PC-3 (cell line): ENCODE results near the gene ZC2HC1B.

Source experiments
- EZH2 ChIP-seq: fragments of 300-600 bp; sonication (generic); IDR thresholded peaks from one replicate; pipeline ENCODE4 v1.6.1; 2017; ENCODE audit warnings: antibody characterized with exemption, mild to moderate bottlenecking, low read length; ENCODE audit not compliant: unreplicated experiment
- EZH2phosphoT487 ChIP-seq: fragments of 300-600 bp; sonication (generic); IDR thresholded peaks from 2 replicates; pipeline ENCODE4 v1.6.1; 2018; ENCODE audit warnings: mild to moderate bottlenecking, antibody characterized with exemption, low read length, borderline replicate concordance
- TF ChIP-seq, protein P1 (sequence below): fragments of 300-600 bp; sonication (generic); conservative IDR thresholded peaks from 2 replicates; pipeline ENCODE4 v1.5.1; 2017; ENCODE audit warnings: antibody characterized with exemption, low read depth, mild to moderate bottlenecking, low read length

DNA sequence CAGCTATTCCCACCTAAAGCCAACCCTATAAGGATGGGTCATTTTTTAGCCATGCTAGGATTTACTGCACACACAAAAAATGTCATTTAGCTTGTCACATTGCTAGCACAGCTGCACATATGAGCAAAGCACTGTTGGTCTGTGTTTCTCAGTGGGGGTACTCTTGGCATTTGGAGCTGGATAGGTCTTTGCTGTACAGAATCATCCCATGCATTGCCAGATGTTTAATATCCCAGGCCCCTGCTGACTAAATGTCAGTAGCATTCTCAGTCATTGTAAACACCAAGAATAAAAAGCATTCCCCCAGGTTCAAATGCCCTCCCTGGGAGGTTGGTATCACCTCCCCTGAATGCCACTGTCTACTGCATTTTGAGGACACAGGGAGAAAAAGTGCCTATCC lies 35.7 kb upstream of the ZC2HC1B start:
- TF ChIP-seq, protein P1, sequence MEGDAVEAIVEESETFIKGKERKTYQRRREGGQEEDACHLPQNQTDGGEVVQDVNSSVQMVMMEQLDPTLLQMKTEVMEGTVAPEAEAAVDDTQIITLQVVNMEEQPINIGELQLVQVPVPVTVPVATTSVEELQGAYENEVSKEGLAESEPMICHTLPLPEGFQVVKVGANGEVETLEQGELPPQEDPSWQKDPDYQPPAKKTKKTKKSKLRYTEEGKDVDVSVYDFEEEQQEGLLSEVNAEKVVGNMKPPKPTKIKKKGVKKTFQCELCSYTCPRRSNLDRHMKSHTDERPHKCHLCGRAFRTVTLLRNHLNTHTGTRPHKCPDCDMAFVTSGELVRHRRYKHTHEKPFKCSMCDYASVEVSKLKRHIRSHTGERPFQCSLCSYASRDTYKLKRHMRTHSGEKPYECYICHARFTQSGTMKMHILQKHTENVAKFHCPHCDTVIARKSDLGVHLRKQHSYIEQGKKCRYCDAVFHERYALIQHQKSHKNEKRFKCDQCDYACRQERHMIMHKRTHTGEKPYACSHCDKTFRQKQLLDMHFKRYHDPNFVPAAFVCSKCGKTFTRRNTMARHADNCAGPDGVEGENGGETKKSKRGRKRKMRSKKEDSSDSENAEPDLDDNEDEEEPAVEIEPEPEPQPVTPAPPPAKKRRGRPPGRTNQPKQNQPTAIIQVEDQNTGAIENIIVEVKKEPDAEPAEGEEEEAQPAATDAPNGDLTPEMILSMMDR: no peak
- TF ChIP-seq EZH2 (no peak), EZH2phosphoT487 (no peak)
